ENCODE measurements around the gene SYT3.

Gene SYT3

DNA sequence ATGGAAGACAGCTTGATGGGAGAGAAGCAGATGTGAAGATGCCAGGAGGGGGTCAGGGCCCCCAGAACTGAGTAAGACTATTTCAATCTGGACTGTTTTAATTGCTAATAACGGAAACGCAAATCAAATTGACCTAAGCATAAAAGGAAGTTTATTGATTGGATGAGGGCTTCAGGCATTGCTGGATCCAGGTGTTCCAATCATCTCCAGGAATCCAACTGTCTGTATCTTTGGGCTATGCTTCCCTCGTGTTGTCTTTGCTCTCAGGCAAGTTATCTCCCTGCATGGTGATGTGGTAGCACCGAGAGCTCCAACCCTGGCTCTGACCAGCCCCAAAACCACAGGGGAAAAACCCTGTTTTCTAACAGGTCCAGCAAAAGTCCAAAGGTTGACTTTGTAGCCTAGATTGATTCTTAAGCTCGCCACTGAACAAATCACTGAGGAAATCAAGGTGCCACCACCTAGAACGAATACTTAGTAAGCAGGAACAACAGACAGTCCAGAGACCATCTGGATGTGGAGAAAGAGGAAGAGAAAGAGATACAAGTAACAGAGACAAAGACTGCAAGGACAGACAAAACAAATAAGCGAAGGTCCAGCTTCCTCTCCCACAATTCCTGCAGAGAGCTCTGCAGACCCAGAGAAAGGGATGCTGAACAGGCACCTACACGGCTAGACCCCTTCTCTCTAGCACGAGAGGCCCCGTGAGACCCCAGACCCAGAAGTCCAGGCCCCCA, 8.4 kb upstream of the SYT3 start:
- Histone ChIP-seq H3K36me3 (ENCODE audit: control insufficient read depth, insufficient read depth, low read length) (no peaks in the 10 kb centered on the region), H3K9ac (ENCODE audit: low read length) (no peak overlapping the region), H3K4me3 (ENCODE audit: low read depth, low read length) (no peak overlapping the region), H3K27ac (ENCODE audit: low read depth, low read length) (no peak overlapping the region), H3K4me1 (ENCODE audit: control insufficient read depth, insufficient read depth, low read length) (peaks cover 11% of the 10 kb centered on the region), H3K27me3 (ENCODE audit: control insufficient read depth, insufficient read depth, low read length) (peaks cover 51% of the 10 kb centered on the region), H3K9me3 (ENCODE audit: control insufficient read depth, insufficient read depth, low read depth, low read length) (no peaks in the 10 kb centered on the region)

DNA sequence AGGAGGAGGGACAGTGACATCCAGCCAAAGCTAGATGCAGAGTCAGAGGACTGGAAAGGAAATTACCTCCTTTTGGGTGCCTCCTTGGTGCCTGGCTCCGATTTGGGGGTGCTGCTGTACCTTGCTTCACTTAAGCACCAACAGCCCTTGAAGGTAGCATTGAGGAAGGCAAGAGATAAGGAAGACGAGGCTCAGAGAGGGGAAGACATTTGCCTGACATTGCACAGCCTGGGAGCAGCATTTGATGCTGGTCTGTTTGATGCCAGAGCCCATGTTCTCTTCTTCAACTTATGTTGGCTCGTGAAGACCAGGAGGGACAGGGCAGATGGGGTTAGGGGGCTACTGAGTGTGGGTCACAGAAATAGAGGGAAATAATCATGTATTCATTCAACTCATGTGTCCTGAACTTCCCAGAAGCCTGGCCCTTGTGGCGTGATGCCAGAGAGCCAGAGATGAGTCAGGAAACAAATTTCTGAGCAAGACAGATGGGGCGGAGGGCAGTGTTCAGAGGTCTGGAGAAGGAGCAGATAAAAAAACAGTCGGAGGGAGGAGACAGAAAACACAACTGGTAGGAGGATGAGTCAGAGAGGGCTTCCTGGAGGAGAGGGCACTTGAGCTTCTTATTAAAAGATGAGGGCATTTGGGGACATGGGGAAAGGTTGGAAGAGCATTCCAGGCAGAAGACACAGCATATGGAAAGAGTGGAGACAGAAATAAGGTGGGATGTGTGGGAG, 6.6 kb upstream of the SYT3 start:
- Histone ChIP-seq H3K27me3 (ENCODE audit: control insufficient read depth, insufficient read depth, low read length) (peaks cover 56% of the 10 kb centered on the region), H3K9me3 (ENCODE audit: control insufficient read depth, insufficient read depth, low read depth, low read length) (no peaks in the 10 kb centered on the region), H3K4me1 (ENCODE audit: control insufficient read depth, insufficient read depth, low read length) (peaks cover 11% of the 10 kb centered on the region), H3K4me3 (ENCODE audit: low read depth, low read length) (no peak overlapping the region), H3K9ac (ENCODE audit: low read length) (no peak overlapping the region), H3K27ac (ENCODE audit: low read depth, low read length) (no peak overlapping the region), H3K36me3 (ENCODE audit: control insufficient read depth, insufficient read depth, low read length) (no peaks in the 10 kb centered on the region)

DNA sequence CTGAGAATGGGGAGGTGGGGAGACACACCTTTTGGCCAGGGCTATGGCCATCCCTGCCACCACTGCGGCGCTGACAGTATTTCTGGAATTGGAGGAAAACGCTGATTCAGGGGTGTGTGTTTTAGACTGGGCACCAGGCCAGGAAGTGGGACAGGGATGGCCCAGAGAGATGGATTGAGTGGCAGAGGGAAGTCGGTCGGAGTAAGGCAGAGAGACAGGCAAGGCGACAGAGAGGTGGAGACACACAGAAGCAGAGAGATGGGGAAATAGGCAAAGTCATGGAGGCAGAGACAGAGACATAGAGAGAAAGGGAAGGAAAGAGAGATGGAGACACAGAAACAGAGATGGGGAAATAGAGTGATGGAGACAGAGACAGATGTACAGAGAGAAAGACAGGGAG, 5.4 kb upstream of the SYT3 start:
- peaks cover 56% of the 10 kb centered on the region for H3K27me3 ChIP-seq (ENCODE audit: control insufficient read depth, insufficient read depth, low read length)
- H3K27ac ChIP-seq (ENCODE audit: low read depth, low read length) = no peak overlapping the region
- no peaks in the 10 kb centered on the region for H3K9me3 ChIP-seq (ENCODE audit: control insufficient read depth, insufficient read depth, low read depth, low read length)
- H3K4me3 ChIP-seq (ENCODE audit: low read depth, low read length) = no peak overlapping the region
- H3K36me3 ChIP-seq (ENCODE audit: control insufficient read depth, insufficient read depth, low read length) = no peaks in the 10 kb centered on the region
- peaks cover 11% of the 10 kb centered on the region for H3K4me1 ChIP-seq (ENCODE audit: control insufficient read depth, insufficient read depth, low read length)
- no peak overlapping the region for H3K9ac ChIP-seq (ENCODE audit: low read length)

DNA sequence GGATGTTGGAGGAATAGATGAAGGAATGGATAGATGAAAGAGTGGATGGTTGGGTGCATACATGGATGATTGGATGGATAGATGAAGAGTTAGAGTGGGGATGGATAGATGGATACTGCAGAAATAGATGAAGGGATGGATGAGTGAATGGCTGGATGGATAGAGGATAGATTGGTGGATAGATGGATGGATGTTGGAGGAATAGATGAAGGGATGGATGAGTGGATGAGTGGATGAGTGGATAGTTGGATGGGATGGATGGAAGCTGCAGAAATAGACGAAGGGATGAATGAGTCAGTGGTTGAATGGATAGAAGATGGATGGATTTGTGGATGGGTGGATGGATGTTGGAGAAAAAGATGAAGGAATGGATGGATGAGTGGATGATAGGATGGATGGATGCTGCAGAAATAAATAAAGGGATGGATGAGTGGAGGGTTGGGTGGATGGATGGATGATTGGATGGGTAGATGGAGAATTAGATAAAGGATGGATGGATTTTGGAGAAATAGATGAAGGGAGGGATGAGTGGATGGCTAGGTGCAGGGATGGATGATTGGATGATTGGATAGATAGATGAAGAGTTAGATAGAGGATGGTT, 4.7 kb upstream of the SYT3 start:
- Histone ChIP-seq H3K9me3 (ENCODE audit: control insufficient read depth, insufficient read depth, low read depth, low read length) (no peaks in the 10 kb centered on the region), H3K4me3 (ENCODE audit: low read depth, low read length) (no peak overlapping the region), H3K4me1 (ENCODE audit: control insufficient read depth, insufficient read depth, low read length) (peaks cover 8% of the 10 kb centered on the region; the same call in 1 of the 2 replicates), H3K36me3 (ENCODE audit: control insufficient read depth, insufficient read depth, low read length) (no peaks in the 10 kb centered on the region), H3K9ac (ENCODE audit: low read length) (no peak overlapping the region), H3K27me3 (ENCODE audit: control insufficient read depth, insufficient read depth, low read length) (peaks cover 57% of the 10 kb centered on the region), H3K27ac (ENCODE audit: low read depth, low read length) (no peak overlapping the region)

DNA sequence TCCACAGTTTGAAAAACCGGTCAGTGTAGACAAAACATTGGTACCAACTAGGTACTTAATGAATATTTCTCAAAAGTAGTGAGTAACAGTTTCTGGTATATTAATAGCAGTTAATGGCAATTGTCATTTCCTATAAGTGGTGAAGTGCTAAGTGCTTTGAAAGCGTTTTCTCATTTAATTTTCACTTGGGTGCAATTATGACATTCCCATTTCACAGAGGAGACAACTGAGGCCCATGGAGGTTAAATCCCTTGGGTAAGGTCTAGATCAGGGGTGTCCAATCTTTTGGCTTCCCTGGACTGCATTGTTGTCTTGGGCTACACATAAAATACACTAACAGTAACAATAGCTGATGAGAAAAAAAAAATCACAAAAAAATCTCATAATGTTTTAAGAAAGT, 687 bp upstream of the SYT3 start:
- H3K4me3 ChIP-seq (ENCODE audit: low read depth, low read length) = peak overlapping the region; percentile 88
- H3K36me3 ChIP-seq (ENCODE audit: control insufficient read depth, insufficient read depth, low read length) = no peaks in the 10 kb centered on the region
- H3K9ac ChIP-seq (ENCODE audit: low read length) = no peak overlapping the region
- peaks cover 8% of the 10 kb centered on the region; the same call in 1 of the 2 replicates for H3K9me3 ChIP-seq (ENCODE audit: control insufficient read depth, insufficient read depth, low read depth, low read length)
- H3K27ac ChIP-seq (ENCODE audit: low read depth, low read length) = no peak overlapping the region
- peaks cover 4% of the 10 kb centered on the region for H3K4me1 ChIP-seq (ENCODE audit: control insufficient read depth, insufficient read depth, low read length)
- peaks cover 72% of the 10 kb centered on the region for H3K27me3 ChIP-seq (ENCODE audit: control insufficient read depth, insufficient read depth, low read length)

DNA sequence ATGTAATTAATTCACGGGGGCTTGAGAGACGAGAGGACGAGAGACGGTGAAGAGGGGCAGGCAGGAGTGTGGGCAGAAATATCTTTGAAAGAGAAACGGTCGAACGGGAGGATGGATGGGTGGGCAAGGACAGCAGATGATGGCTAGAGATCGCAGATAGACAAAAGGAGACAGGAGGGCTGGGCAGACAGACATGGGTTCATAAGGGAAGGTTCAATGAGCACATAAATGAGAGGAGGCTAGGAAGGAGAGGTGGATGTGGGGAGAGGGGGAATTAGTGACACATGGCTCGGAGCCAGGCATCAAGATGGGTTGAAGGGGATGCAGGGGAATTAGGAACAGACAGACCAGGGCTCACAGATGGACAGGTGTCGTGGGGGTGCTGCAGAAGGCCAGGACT, 1.1 kb downstream of the SYT3 start:
- no peak overlapping the region for H3K27ac ChIP-seq (ENCODE audit: low read depth, low read length)
- no peak overlapping the region for H3K9ac ChIP-seq (ENCODE audit: low read length)
- peak overlapping the region; percentile 88 for H3K4me3 ChIP-seq (ENCODE audit: low read depth, low read length)
- H3K4me1 ChIP-seq (ENCODE audit: control insufficient read depth, insufficient read depth, low read length) = peaks cover 4% of the 10 kb centered on the region
- H3K27me3 ChIP-seq (ENCODE audit: control insufficient read depth, insufficient read depth, low read length) = peaks cover 55% of the 10 kb centered on the region
- H3K36me3 ChIP-seq (ENCODE audit: control insufficient read depth, insufficient read depth, low read length) = no peaks in the 10 kb centered on the region
- peaks cover 24% of the 10 kb centered on the region for H3K9me3 ChIP-seq (ENCODE audit: control insufficient read depth, insufficient read depth, low read depth, low read length)

DNA sequence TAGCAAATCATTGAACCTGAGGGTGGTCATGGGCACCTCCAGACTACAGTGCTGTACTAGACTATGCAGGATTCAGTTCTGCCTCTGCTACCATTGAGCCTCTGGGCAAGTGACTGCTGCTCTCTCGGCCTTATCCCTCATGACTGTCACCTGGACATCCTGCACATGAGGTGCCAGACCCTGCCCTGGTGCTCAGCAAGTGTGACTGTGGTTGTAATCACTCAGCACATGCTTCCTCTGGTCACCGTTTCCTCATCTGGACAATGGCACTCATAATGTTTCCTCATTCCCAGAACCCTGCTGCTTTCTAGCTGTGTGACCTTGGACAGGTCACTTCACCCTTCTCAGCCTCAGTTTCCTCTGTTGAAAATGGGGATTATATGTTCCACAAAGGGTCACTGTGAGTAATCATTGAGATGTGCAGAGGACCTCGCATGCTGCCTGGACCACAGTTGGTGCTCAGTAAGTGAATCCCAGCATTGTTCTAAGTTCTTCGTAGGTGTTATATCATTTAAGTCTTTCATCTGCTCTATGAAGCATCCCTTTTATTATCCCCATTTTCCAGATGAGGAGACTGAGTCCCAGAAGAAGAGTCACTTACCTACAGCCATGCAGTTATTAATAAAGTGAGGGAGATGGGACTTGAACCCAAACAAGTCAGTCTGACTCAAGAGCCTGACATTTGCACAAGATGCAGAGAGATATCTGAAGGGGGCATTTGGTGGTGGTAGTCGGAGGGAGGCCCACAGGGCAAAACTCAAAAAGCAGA, 3.2 kb downstream of the SYT3 start:
- H3K9me3 ChIP-seq (ENCODE audit: control insufficient read depth, insufficient read depth, low read depth, low read length) = peaks cover 29% of the 10 kb centered on the region

DNA sequence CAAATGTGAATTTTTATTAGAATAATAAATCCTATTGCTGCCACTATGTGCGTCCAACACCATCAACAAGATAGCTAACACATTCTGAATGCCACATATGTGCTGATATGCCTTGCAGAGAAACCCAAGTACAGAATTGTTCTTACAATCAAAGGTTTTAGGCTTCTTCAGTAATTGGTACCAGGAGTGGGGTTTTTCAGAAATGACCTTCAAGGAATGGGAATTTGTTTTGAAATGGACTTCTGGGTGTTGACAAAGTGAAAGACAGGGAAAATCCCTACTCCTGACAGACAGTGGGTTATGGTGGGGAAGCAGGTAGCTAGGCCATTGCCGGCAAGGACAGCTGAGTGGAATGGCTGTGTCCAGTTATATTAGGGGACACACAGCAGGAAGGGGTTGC, 5.7 kb downstream of the SYT3 start:
- Histone ChIP-seq H3K27ac (ENCODE audit: low read depth, low read length) (no peak overlapping the region), H3K36me3 (ENCODE audit: control insufficient read depth, insufficient read depth, low read length) (no peaks in the 10 kb centered on the region), H3K9me3 (ENCODE audit: control insufficient read depth, insufficient read depth, low read depth, low read length) (peaks cover 29% of the 10 kb centered on the region)

More for the DNA sequence above, 3.2 kb downstream of the SYT3 start:
- H3K9ac ChIP-seq (ENCODE audit: low read length) = no peak overlapping the region
- no peaks in the 10 kb centered on the region for H3K36me3 ChIP-seq (ENCODE audit: control insufficient read depth, insufficient read depth, low read length)
- H3K4me1 ChIP-seq (ENCODE audit: control insufficient read depth, insufficient read depth, low read length) = peaks cover 4% of the 10 kb centered on the region
- H3K27me3 ChIP-seq (ENCODE audit: control insufficient read depth, insufficient read depth, low read length) = peaks cover 40% of the 10 kb centered on the region
- H3K4me3 ChIP-seq (ENCODE audit: low read depth, low read length) = no peak overlapping the region
- H3K27ac ChIP-seq (ENCODE audit: low read depth, low read length) = no peak overlapping the region

DNA sequence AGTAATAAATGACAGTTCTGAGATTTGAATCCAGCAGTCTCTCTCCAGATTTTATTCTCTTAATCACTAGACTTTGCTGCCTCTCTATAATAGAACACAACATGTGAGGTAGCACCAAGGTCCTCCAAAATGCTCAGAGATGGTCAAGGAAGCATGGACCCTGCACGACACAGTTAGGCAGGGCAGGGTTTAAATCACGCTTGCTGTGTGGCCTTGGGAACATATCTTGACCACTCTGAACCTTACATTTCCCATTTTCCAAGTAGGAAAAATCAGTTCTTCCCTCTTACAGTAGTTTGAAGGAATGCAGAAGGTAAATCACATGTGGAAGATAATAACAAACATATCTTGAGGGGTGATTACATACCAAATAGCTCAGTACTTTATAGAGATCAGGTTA, 6.3 kb downstream of the SYT3 start:
- peaks cover 29% of the 10 kb centered on the region for H3K9me3 ChIP-seq (ENCODE audit: control insufficient read depth, insufficient read depth, low read depth, low read length)

More for the DNA sequence above, 5.7 kb downstream of the SYT3 start:
- Histone ChIP-seq H3K27me3 (ENCODE audit: control insufficient read depth, insufficient read depth, low read length) (peaks cover 36% of the 10 kb centered on the region), H3K4me1 (ENCODE audit: control insufficient read depth, insufficient read depth, low read length) (peaks cover 4% of the 10 kb centered on the region), H3K4me3 (ENCODE audit: low read depth, low read length) (no peak overlapping the region), H3K9ac (ENCODE audit: low read length) (no peak overlapping the region)

DNA sequence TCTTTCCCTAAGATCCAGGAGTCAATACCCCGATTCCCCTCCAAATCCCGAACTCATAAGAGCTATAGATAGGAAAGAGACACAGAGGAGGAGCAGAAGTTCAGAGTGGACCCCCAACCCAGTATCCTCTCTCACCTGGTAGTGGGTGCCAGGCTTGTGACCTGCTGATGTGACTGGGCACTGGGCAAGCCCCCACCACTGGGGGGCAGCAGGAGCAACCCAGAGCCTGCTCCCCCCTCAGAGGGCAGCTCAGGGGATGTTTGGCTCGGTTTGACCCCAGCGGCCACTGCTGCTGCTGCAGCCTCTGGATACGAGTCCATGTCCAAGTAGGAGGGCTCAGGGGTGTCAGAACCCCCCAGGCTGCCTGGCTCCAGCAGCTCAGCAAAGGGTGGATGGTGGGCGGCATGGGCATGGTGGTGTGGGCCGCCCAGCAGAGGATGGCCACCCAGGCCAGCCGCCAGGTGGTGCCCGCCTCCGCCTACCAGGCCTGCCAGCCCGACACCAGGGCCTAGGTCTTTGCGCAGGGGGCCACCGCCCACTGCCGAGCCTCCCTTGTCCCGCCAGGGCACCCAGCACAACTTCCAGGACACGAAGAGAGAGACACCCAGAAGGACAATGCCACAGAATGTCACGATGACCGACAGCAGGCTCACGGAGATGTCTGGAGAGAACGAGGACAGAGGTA, 7.4 kb downstream of the SYT3 start:
- Histone ChIP-seq H3K27ac (ENCODE audit: low read depth, low read length) (no peak overlapping the region), H3K27me3 (ENCODE audit: control insufficient read depth, insufficient read depth, low read length) (peaks cover 25% of the 10 kb centered on the region), H3K36me3 (ENCODE audit: control insufficient read depth, insufficient read depth, low read length) (no peaks in the 10 kb centered on the region), H3K9ac (ENCODE audit: low read length) (no peak overlapping the region), H3K4me1 (ENCODE audit: control insufficient read depth, insufficient read depth, low read length) (no peaks in the 10 kb centered on the region), H3K4me3 (ENCODE audit: low read depth, low read length) (no peak overlapping the region), H3K9me3 (ENCODE audit: control insufficient read depth, insufficient read depth, low read depth, low read length) (peaks cover 29% of the 10 kb centered on the region)

More for the DNA sequence above, 6.3 kb downstream of the SYT3 start:
- H3K27me3 ChIP-seq (ENCODE audit: control insufficient read depth, insufficient read depth, low read length) = peaks cover 32% of the 10 kb centered on the region
- H3K4me3 ChIP-seq (ENCODE audit: low read depth, low read length) = no peak overlapping the region
- no peaks in the 10 kb centered on the region for H3K36me3 ChIP-seq (ENCODE audit: control insufficient read depth, insufficient read depth, low read length)
- no peak overlapping the region for H3K27ac ChIP-seq (ENCODE audit: low read depth, low read length)
- no peaks in the 10 kb centered on the region for H3K4me1 ChIP-seq (ENCODE audit: control insufficient read depth, insufficient read depth, low read length)
- H3K9ac ChIP-seq (ENCODE audit: low read length) = no peak overlapping the region

Measured in HUES6 (cell line).